IPS-NIHi7 (cell line): ENCODE measurements around the gene BMP15.

Source experiments
- DNase-seq: peaks from one replicate; pipeline ENCODE4 v3.0.0; 2012; ENCODE audit warnings: mixed read lengths; ENCODE audit errors: extremely low spot score

Gene BMP15

GRCh38 chrX:50910685-50911176, at the start of gene BMP15:
Gene BMP15, plus strand, starts transcription at chrX:50910735. Its CDS starts 49 bp downstream, at chrX:50910784.
- no peak for DNase-seq

GRCh38 chrX:50863471-50863870, 47.1 kb upstream of the BMP15 start:
- no peak for DNase-seq

- no peak for DNase-seq
These were observed 45.2 kb upstream of the BMP15 start for GRCh38 chrX:50865311-50865710.

GRCh38 chrX:50871922-50872453, 38.5 kb upstream of the BMP15 start:
- no peak for DNase-seq

GRCh38 chrX:50874876-50875275, 35.7 kb upstream of the BMP15 start:
- DNase-seq: peak; percentile 29

GRCh38 chrX:50876551-50876950, 34.0 kb upstream of the BMP15 start:
- no peak for DNase-seq

- DNase-seq: no peak
These were observed 33.2 kb upstream of the BMP15 start for GRCh38 chrX:50877310-50877709.

GRCh38 chrX:50881028-50881427, 29.5 kb upstream of the BMP15 start:
- no peak for DNase-seq

GRCh38 chrX:50888884-50889283, 21.7 kb upstream of the BMP15 start:
- DNase-seq: no peak

- peak; percentile 46 for DNase-seq
These were observed 21.0 kb upstream of the BMP15 start for GRCh38 chrX:50889582-50889981.

- no peak for DNase-seq
These were observed 17.5 kb upstream of the BMP15 start for GRCh38 chrX:50893047-50893446.

- DNase-seq: no peak
These were observed 17.1 kb upstream of the BMP15 start for GRCh38 chrX:50893466-50893865.

GRCh38 chrX:50905334-50905733, 5.2 kb upstream of the BMP15 start:
- no peak for DNase-seq

- no peak for DNase-seq
These were observed 3.0 kb downstream of the BMP15 start for GRCh38 chrX:50913520-50913919.

GRCh38 chrX:50920132-50920531, 9.6 kb downstream of the BMP15 start:
- DNase-seq: no peak

- no peak for DNase-seq
These were observed 16.6 kb downstream of the BMP15 start for GRCh38 chrX:50927127-50927526.

GRCh38 chrX:50941638-50942037, 31.1 kb downstream of the BMP15 start:
- no peak for DNase-seq

GRCh38 chrX:50942471-50942870, 31.9 kb downstream of the BMP15 start:
- DNase-seq: no peak

- no peak for DNase-seq
These were observed 41.9 kb downstream of the BMP15 start for GRCh38 chrX:50952406-50952805.

- no peak for DNase-seq
These were observed 43.3 kb downstream of the BMP15 start for GRCh38 chrX:50953832-50954231.

GRCh38 chrX:50962156-50962555, 51.6 kb downstream of the BMP15 start:
- no peak for DNase-seq

- no peak for DNase-seq
These were observed 53.3 kb downstream of the BMP15 start for GRCh38 chrX:50963842-50964241.
